ENCODE data around the gene KNDC1.

The KNDC1 gene

DNA sequence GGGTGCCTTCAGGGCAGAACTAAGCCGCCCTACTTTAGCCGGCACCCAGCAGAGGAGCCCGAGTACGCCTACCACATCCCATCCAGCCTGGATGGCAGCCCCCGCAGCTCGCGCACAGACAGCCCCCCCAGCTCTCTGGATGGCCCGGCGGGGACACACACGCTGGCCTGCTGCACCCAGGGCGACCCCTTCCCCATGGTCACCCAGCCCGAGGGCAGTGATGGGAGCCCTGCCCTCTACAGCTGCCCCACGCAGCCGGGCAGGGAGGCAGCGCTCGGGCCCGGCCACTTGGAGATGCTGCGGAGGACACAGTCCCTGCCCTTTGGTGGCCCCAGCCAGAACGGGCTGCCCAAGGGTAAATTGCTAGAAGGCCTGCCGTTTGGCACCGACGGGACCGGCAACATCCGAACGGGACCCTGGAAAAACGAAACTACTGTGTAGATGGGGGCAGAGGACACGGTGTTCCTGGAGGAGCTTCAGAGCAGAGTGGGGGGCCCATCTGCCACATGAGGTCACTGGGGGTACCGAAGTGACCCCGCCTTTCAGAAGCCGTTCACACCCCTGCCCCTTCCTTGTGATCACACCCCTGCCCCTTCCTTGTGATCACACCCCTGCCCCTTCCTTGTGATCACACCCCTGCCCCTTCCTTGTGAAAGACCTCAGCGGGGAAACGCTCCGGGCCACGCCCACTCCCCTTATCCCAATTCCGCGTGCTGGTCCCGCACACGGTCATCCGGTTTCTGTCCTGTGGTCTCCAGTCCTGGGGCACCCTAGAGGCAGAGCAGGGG, 30.8 kb upstream of the KNDC1 start:
- TF ChIP-seq, protein P1, sequence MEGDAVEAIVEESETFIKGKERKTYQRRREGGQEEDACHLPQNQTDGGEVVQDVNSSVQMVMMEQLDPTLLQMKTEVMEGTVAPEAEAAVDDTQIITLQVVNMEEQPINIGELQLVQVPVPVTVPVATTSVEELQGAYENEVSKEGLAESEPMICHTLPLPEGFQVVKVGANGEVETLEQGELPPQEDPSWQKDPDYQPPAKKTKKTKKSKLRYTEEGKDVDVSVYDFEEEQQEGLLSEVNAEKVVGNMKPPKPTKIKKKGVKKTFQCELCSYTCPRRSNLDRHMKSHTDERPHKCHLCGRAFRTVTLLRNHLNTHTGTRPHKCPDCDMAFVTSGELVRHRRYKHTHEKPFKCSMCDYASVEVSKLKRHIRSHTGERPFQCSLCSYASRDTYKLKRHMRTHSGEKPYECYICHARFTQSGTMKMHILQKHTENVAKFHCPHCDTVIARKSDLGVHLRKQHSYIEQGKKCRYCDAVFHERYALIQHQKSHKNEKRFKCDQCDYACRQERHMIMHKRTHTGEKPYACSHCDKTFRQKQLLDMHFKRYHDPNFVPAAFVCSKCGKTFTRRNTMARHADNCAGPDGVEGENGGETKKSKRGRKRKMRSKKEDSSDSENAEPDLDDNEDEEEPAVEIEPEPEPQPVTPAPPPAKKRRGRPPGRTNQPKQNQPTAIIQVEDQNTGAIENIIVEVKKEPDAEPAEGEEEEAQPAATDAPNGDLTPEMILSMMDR (IDR thresholded peaks at IDR 0.05; ENCODE audit: unreplicated experiment in 3 of 3): no peak
- Mint-ChIP-seq H3K27ac (no peak overlapping the region), H3K4me3 (no peak overlapping the region), H3K4me1 (peaks cover 11% of the 10 kb centered on the region), H3K36me3 (ENCODE audit: low read depth) (no peaks in the 10 kb centered on the region), H3K27me3 (ENCODE audit: low read depth) (peaks cover 24% of the 10 kb centered on the region), H3K9me3 (no peaks in the 10 kb centered on the region)

- TF ChIP-seq, protein P1 (IDR thresholded peaks at IDR 0.05; ENCODE audit: unreplicated experiment in 3 of 3): no peak
- Mint-ChIP-seq H3K4me3 (no peak overlapping the region), H3K27me3 (ENCODE audit: low read depth) (peaks cover 24% of the 10 kb centered on the region), H3K36me3 (ENCODE audit: low read depth) (no peaks in the 10 kb centered on the region), H3K27ac (no peak overlapping the region), H3K4me1 (peaks cover 12% of the 10 kb centered on the region), H3K9me3 (no peaks in the 10 kb centered on the region)
These were observed 30.0 kb upstream of the KNDC1 start for GRCh38 chr10:133129859-133130495.

- Mint-ChIP-seq H3K9me3 (no peaks in the 10 kb centered on the region), H3K4me1 (peaks cover 11% of the 10 kb centered on the region), H3K27ac (no peak overlapping the region), H3K4me3 (no peak overlapping the region), H3K36me3 (ENCODE audit: low read depth) (no peaks in the 10 kb centered on the region), H3K27me3 (ENCODE audit: low read depth) (peaks cover 22% of the 10 kb centered on the region)
- TF ChIP-seq, protein P1 (IDR thresholded peaks at IDR 0.05; ENCODE audit: unreplicated experiment in 3 of 3): no peak
These were observed 29.4 kb upstream of the KNDC1 start for GRCh38 chr10:133130602-133131001.

DNA sequence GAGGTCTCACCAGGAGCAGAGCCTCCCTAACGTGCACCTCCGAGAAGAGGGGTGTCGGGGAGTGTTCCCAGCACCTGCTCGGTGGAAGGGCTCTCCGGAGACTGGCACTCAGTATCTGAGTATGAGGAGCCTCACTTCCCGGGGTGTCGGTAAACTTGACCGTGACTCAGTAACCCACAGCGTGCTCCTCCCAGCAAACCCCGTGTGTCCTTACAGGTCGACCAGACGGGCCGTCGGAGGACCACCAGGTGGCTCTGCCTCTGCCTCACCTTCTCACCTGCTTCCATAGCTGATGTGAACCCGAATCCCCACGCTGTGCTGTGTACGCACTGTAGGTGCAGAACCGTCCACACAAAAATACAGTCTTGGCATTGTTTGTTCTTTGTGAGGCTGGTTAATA, 29.0 kb upstream of the KNDC1 start:
- H3K27ac Mint-ChIP-seq: no peak overlapping the region
- no peaks in the 10 kb centered on the region for H3K9me3 Mint-ChIP-seq
- no peak overlapping the region for H3K4me3 Mint-ChIP-seq
- H3K36me3 Mint-ChIP-seq (ENCODE audit: low read depth): no peaks in the 10 kb centered on the region
- H3K27me3 Mint-ChIP-seq (ENCODE audit: low read depth): peaks cover 17% of the 10 kb centered on the region
- H3K4me1 Mint-ChIP-seq: peaks cover 11% of the 10 kb centered on the region
- TF ChIP-seq, protein P1 (IDR thresholded peaks at IDR 0.05; ENCODE audit: unreplicated experiment in 3 of 3): no peak

GRCh38 chr10:133131734-133132472, 28.1 kb upstream of the KNDC1 start:
- Mint-ChIP-seq H3K9me3 (no peaks in the 10 kb centered on the region), H3K36me3 (ENCODE audit: low read depth) (no peaks in the 10 kb centered on the region), H3K27me3 (ENCODE audit: low read depth) (peaks cover 15% of the 10 kb centered on the region), H3K4me3 (no peak overlapping the region), H3K4me1 (peaks cover 11% of the 10 kb centered on the region), H3K27ac (peak overlapping the region in 1 of 3 experiments; percentile 10)
- TF ChIP-seq, protein P1 (IDR thresholded peaks at IDR 0.05; ENCODE audit: unreplicated experiment in 3 of 3): no peak
